SK-MEL-5 (cell line): Measurements from ENCODE around the gene GJA1. TPM values are rescaled to one million over a fixed set of nuclear protein-coding genes. Genes with fewer than 3 reads are reported as not detected.
"Not testable (repeated sequence)": the region's sequence is repeated elsewhere in the genome, so short reads cannot be mapped to it uniquely, and the experiment has no call there.

Experiments used
- DNase-seq: peaks from one replicate; pipeline ENCODE4 v3.0.0-alpha.2; 2016; ENCODE audit warnings: low read depth, low spot score
- in situ Hi-C: cut with HindIII; loops from 2 replicates; pipeline ENCODE4 v1.10.0; 2016; ENCODE audit warnings: low sequenced_read_pairs, high pct_unique_total_duplicates, low pct_unique_long_range_greater_than_20kb
- polyA plus RNA-seq, 2 experiments: library from polyadenylated mRNA; depleted of rRNA; stranded (reverse); fragments of >200 nt; gene quantifications; 2 replicates each; pipeline ENCODE4 v1.2.3, GENCODE V29; 2015
- total RNA-seq: library from RNA; depleted of rRNA; stranded (reverse); fragments of >200 nt; shearing (Covaris generic); gene quantifications from 2 replicates; pipeline ENCODE4 v1.2.3, GENCODE V29; 2014; rRNA removed

GJA1 gene
- 0.21 and 0.32 TPM in 2 replicates for total RNA-seq
- polyA plus RNA-seq (2015; cell fraction: cytosol; rRNA removed): 0.20 and 0.22 TPM in 2 replicates
- polyA plus RNA-seq (2015; cell fraction: nucleus; rRNA removed): 0.10 TPM in 1 of 2 replicates, not detected in the other

DNA sequence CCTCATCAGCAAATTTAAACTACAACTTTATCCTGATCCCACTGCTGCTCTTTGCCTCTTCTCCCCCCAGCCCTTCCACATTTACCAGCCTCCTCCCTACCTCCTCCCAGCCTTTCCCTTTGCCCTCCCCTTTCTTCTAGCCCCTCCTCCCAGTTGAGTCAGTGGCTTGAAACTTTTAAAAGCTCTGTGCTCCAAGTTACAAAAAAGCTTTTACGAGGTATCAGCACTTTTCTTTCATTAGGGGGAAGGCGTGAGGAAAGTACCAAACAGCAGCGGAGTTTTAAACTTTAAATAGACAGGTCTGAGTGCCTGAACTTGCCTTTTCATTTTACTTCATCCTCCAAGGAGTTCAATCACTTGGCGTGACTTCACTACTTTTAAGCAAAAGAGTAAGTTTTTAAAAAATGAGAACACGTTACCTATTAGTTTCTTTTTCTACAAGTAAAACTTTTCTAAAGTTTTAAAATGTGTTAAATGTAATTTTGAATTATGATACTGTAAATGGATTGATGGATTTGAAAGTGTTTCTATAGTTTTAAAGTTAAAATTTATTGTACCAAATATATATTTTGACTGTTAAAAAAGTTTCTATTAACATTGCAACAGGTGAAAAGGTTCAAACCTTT lies at the start of gene GJA1:
Gene GJA1 (plus strand): TSS at position 203 of the 626 bp plus-strand sequence. CDS start 11,202 bp downstream, outside the sequence.
- in situ Hi-C loops: no loop called here
- DNase-seq: no peak

DNA sequence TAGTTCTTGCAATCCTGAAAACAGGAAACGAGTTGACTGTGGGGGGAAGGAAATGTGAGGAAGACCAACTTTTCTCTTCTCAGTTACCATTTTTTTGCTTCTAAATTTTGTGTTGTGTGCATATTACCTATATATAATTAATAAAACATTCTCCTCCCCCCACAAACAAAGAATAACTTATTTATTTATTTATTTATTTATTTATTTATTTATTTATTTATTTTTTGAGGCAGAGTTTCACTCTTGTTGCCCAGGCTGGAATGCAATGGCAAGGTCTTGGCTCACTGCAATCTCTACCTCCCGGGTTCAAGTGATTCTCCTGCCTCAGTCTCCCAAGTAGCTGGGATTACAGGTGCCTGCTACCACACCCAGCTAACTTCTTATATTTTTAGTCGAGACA lies 48.9 kb upstream of the GJA1 start:
- in situ Hi-C loops, DNase-seq: not testable (repeated sequence)

DNA sequence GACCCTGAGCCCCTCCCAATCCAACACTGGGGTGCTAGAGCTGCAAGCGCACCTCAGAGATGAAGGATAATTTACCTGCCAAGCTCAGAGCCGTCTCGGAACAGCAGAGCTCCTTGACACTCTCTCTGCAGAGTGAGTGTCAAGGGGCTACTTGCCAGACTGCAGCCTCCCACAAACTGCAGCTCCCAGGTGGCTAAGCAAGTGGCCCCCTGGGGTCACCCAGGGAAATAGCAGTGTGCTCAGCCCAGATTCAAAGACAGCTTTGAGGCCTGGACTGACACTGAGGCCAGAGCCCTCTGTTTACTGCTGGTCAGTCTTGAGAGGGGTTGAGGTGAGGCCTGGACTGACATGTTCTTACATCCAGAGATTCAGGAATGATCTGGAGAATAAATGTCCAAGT lies 46.0 kb upstream of the GJA1 start:
- in situ Hi-C loops: no loop called here
- no peak for DNase-seq

DNA sequence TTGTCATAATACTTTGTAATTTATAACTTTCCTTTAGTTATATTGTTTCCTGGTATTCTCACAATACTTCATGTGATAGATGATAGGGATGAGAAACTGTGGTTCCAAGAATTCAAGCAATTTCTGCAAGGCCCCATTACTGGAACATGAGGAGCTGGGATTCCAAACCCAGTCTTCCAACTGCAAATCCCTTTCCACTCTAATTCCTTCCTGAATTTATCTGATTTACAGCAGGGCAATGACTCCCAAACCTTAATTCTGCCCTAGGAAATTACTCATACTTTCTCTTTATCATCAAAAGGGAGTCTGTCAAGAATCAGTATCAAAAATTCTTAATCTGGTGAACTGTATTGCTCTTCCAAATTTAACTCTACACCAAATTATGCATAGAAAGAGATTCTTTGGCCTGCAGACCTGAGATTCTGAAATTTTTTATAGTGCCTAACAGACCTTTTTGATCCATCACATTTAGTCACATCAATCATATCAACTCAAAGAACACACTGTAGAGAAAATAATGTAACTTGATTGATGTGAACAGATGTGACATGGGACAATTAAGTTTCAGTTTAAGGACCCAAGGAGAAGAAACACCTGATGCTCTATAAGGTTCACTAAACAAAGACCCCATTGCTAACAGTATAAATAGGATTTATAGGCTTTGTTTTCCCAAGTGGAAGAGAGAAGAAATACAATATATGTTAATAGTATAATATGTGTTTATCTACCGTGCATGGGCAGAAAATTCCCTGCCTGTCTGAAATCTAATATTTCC lies 41.5 kb upstream of the GJA1 start:
- in situ Hi-C loops: no loop called here
- DNase-seq: no peak

DNA sequence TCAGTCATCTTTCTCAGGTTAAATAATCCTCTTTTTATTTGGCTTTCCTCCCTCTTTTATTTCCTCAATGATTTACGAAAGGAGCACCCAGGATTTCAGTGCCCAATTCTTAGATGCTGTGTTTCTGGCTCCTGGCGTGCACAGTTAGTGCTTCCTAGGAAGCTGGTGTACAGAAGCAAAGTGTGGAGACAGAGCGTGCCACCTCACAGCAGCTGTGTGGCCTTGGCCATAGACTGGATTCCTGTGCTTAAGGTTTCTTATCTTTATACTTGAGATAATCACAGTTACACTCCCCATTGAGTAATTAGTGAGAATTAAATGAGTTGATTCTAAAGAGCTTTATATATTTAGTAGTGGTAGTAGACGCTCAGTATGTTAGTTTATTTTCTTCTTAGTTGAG lies 39.7 kb upstream of the GJA1 start:
- DNase-seq: no peak
- in situ Hi-C loops: no loop called here

DNA sequence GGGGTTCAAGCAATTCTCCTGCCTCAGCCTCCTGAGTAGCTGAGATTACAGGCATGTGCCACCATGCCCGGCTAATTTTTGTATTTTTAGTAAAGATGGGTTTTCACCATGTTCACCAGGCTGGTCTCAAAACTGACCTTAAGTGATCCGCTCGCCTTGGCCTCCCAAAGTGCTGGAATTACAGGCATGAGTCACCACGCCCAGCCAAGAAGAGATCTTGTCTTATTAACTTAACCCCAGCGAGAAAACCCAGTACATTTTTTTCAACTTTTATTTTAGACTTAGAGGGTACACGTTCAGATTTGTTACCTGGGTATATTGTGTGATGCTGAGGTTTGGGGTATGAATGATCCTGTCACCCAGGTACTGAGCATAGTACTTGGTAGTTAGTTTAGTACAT lies 38.3 kb upstream of the GJA1 start:
- DNase-seq, in situ Hi-C loops: not testable (repeated sequence)

DNA sequence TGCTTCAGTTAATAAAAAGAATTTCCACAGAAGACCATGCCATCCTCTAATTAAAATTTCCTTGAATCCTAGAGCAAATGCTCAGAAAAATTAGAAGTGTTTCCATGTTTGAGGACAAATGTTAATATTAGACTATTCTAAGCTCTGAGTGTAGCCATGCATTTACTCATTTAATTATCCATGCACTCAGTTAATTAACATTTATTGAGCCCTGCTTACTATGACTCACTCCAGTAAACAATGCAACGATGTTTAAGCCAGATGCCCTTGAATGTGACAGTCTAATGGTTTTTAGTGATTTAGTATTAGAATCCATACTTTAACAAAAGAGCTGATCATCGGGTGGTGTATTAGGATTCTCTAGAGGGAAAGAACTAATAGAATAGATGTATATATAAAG lies 37.3 kb upstream of the GJA1 start:
- in situ Hi-C loops: no loop called here
- DNase-seq: no peak

DNA sequence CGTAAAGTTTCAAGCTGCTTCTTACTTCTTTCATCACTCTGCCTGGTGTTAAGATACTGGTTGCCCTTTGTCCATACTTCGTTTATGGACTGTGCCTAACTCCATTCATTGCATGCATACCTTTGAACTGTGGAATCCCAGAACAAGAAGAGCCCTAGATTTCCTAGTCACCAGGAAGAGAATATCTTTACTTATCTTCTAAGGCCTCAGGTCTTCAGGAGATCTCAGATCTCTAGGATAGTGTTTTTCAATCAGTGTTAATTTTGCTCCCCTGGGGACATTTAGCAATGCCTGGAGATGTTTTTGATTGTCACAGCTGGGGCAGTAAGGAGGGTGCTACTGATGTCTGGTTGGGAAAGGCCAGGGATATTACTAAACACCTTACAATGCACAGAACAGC lies 35.5 kb upstream of the GJA1 start:
- in situ Hi-C loops: no loop called here
- DNase-seq: no peak

DNA sequence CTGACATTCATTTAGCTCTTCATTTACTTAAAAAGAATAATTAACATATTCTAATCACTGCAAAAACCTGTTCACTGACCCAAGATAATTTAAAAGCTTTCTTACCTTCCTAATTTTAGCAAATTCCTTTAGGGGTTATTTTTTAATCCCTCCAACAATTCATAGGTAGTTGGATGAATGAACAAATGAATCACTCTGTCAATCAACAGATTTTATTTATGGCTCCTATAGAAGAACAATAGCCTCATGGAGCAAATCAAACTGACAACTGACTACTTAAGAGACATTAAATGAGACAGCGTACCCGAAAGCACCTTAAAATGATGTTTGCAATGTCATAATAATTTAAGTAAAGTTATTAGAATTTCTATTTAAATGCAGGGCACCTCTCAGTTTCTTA lies 31.5 kb upstream of the GJA1 start:
- DNase-seq: no peak
- in situ Hi-C loops: no loop called here

DNA sequence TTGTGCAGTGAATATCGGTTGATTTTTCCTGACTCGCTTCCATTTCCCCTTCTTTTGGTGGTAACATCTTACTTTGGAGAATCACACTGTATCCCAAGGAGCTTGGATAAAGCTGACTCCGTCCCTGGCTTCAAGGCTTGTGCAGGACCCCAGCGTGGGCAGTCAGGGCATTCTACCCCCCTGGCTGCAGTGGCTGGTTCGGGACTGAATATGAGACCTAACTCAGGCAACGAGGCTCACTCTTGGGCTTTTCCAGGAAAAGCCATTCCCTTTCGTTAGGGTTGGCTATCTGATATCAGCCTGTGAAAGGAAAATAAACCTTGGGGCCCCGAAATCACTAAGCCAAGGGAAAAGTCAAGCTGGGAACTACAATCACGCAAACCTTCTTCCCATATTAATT lies 30.1 kb upstream of the GJA1 start:
- in situ Hi-C loops: no loop called here
- no peak for DNase-seq

DNA sequence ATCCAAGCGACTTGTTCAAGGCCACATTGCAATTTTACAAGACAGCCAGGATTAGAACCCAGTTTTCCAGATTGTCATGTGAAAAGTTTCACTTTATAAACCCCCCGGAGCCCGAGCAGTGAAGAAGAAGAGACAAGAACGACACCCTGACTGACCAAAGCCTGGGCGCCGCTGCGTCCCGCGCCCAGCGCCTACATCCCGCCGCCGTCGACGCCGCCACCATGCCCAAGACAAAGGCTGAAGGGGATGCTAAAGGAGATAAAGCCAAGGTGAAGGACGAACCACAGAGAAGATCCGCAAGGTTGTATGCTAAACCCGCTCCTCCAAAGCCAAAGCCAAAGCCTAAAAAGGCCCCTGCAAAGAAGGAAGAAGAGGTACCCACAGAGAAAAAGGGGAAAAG lies 27.1 kb upstream of the GJA1 start:
- in situ Hi-C loops: no loop called here
- DNase-seq: no peak

DNA sequence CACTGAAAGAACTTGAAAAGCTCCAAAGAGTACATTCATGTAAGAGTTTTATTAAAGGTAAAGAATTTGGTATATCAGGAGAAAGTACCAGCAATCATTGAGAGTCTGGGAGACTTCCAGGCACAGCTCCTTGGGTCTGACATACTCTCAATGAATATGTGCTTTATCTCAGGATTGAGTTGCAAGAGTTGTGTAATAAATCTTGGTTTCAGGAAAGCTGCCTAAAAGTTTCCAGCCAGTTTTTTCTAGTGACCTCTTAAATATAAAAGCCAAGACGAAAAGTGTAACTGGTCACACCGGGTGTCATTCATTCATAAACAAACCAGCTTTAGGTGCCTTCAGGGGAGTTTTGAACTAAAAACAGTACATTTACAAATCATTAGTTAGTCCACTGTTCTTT lies 21.6 kb upstream of the GJA1 start:
- in situ Hi-C loops: no loop called here
- peak; percentile 25 for DNase-seq

DNA sequence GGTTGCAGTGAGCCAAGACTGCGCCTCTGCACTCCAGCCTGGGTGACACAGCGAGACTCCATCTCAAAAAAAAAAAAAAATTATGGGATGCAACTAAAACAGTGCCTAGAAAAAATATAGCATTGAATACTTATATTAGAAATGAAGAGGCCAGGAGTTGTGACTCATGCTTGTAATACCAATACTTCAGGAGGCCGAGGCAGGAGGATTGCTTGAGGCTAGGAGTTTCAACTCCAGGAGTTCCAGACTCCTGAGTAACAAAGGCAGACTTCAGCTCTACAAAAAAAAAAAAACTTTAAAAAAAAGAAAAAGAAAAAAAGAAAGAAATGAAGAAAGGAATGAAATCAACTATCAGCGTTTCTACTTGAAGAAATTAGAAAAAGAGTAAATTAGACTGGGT lies 17.1 kb upstream of the GJA1 start:
- DNase-seq: no peak
- in situ Hi-C loops: no loop called here

DNA sequence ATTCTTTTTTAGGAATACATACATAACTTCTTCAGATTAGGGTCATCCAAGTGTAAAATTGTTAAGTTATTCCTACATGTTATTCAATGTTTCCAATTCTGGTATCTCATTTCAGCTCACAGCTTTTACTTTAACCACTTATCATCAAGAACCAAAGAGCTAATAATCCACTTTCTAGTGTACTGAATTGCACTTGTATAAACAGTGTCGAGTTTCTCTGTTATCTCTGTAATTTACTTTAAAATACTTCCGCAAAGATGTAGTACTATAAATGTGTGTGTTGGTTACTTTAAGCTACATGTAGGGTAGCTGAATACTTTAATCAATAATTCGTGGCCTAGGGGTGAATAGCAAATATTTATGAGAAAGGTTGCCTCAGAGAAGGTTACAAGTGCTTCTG lies 8.8 kb upstream of the GJA1 start:
- DNase-seq: no peak
- in situ Hi-C loops: no loop called here

DNA sequence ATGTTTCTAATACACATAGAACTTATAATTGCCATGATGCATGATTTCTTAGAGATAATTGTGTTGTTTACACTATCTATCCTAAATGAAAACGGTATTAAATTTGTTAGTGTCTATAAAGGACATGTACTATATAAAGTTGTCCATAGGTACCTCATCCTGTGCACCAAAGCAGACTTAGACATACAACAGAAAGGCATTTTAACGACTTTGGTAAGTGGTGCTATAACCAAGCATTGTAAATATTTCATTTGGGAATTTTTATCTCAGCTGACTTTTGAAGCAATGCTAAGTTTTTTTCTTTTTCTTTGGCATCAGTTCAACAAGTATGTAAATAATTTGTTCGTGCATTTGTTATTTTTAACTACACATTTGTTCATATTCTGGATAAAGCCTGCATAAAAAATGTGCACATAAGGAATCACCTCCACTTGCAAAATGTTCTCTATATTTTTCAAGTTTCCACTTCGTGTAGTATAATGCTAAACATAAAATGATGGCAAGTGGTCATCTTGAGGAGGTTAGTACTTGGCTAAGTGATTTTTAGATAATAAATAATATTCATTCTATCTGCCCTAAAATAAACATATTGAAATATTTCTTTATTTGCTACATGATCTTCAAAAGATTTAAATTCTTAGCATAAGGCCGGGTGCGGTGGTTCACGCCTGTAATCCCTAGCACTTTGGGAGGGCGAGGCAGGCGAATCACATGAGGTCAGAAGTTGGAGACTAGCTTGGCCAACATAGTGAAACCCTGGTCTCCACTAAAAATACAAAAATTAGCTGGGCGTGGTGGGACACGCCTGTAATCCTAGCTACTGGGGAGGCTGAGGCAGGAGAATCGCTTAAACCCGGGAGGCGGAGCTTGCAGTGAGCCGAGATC lies 6.3 kb upstream of the GJA1 start:
- DNase-seq: no peak
- in situ Hi-C loops: no loop called here

DNA sequence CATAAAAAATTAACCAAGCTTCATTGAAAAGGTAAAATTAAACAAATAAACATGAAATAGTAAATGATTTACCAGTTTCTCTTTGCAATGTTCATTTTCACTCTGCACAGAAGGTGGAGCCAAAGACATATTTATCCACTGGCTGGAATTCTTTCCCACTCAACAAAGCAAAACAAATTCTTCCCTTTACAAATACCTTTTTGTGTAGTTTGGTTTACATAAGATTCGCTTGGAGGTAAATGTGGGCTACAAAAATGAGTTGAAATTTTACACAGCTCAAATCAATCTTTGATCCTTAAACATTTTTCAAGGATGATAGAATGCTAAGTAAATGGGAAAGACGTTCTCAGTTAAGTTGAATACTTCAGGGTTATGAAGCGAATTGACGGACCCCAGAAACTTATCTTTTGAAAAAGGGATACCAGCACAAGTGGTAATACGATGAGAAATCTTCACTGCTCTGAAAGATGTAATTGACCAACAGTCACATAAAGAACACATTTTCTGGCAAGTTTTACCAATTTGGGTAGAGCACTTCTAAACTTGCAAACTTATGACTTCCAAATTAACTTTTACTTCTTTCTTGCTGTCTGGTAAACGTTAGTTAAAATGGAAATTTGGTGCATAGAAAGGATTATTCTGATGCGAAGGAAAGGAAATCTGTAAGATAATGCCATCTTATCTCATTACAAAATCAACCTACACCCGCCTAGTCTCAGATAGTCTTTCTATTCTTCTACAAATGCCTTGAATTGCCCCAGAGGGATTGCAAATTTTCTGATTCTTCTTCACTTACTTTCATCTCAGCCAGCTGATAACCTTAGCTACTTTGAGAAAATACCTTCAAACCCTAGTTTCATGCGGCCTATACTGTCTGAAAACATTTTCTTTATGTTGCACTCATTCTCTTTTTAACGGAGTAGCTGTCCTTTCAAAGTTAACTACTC lies 4.7 kb upstream of the GJA1 start:
- DNase-seq: peak; percentile 50
- in situ Hi-C loops: no loop called here

DNA sequence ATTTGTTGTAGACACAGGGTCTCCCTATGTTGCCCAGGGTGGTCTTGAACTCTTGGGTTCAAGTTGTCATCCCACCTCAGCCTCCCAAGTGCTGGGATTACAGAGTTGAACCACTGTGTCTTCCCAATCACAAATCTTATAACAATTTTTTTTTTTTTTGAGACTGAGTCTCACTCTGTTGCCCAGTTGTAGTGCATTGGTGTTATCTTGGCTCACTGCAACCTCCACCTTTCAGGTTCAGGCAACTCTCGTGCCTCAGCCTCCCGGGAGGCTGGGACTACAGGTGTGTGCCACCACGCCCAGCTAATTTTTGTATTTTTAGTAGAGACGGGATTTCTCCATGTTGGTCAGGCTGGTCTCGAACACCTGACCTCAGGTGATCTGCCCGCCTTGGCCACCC lies 3.7 kb upstream of the GJA1 start:
- DNase-seq, in situ Hi-C loops: not testable (repeated sequence)
